Body of pancreas (tissue), 4 donors: Measurements from ENCODE around the gene MDH2.

Source experiments
- POLR2A ChIP-seq, 3 donors: fragments of 450-650 bp; IDR thresholded peaks; one replicate each; pipeline ENCODE4 v1.6.1; 2016; ENCODE audit warnings: antibody characterized with exemption in 3 of 3, mild to moderate bottlenecking in 2 of 3
- TF ChIP-seq, protein P1 (sequence below), 7 experiments: fragments of 450-650 bp in 4 of 7; fragments of 200-600 bp in 3 of 7; sonication (generic) in 3 of 7; IDR thresholded peaks; one replicate each; pipeline ENCODE4 v1.5.1; 2016 to 2019; ENCODE audit warnings: antibody characterized with exemption in 7 of 7

- TF ChIP-seq, protein P1, sequence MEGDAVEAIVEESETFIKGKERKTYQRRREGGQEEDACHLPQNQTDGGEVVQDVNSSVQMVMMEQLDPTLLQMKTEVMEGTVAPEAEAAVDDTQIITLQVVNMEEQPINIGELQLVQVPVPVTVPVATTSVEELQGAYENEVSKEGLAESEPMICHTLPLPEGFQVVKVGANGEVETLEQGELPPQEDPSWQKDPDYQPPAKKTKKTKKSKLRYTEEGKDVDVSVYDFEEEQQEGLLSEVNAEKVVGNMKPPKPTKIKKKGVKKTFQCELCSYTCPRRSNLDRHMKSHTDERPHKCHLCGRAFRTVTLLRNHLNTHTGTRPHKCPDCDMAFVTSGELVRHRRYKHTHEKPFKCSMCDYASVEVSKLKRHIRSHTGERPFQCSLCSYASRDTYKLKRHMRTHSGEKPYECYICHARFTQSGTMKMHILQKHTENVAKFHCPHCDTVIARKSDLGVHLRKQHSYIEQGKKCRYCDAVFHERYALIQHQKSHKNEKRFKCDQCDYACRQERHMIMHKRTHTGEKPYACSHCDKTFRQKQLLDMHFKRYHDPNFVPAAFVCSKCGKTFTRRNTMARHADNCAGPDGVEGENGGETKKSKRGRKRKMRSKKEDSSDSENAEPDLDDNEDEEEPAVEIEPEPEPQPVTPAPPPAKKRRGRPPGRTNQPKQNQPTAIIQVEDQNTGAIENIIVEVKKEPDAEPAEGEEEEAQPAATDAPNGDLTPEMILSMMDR (IDR thresholded peaks at IDR 0.05) = no peak
- no peak for TF ChIP-seq POLR2A (IDR thresholded peaks at IDR 0.05)
Observed at GRCh38 chr7:76064208-76064970, 16.5 kb downstream of the MDH2 start.
